PC-9 (cell line): ENCODE results near the gene KBTBD4. TPM values are rescaled to one million over a fixed set of nuclear protein-coding genes. Genes with fewer than 3 reads are reported as not detected.

Experiments
- BruUV-seq: library from RNA; stranded (reverse); fragments of 400-500 nt; replicated peaks from 2 replicates; lab custom pipeline; 2021; lab: Mats Ljungman, UMichigan
- CTCF ChIA-PET: fragments of 300-600 bp; sonication (Branson Sonifier 250); formaldehyde crosslinking; loops from one replicate; lab custom pipeline; 2022; ENCODE audit warnings: antibody characterized with exemption; lab: Charles Lee
- POLR2A ChIA-PET: fragments of 300-600 bp; sonication (Branson Sonifier 250); formaldehyde crosslinking; loops from one replicate; lab custom pipeline; 2022; ENCODE audit warnings: antibody characterized with exemption; ENCODE audit not compliant: unreplicated experiment; lab: Charles Lee
- DNase-seq, 2 experiments: peaks; one replicate each; pipeline versions ENCODE4 v3.0.0 to v3.0.0-alpha.2; 2015 to 2022; ENCODE audit warnings: mixed read lengths in 1 of 2
- H2AFZ ChIP-seq: fragments of 200-600 bp; sonication (generic); 2 replicates; pipeline ENCODE4 v1.8.1; 2017; ENCODE audit warnings: antibody characterized with exemption
- H3F3A ChIP-seq: fragments of 200-600 bp; sonication (generic); 2 replicates; pipeline ENCODE4 v1.8.1; 2017; ENCODE audit warnings: antibody characterized with exemption, mild to moderate bottlenecking, low read depth; ENCODE audit not compliant: insufficient read depth
- H3K27ac ChIP-seq: fragments of 200-600 bp; sonication (generic); 2 replicates; pipeline ENCODE4 v1.6.1; 2016; ENCODE audit warnings: mixed run types
- H3K27me3 ChIP-seq: fragments of 200-600 bp; sonication (generic); 2 replicates; pipeline ENCODE4 v1.6.1; 2016; ENCODE audit warnings: low read depth, mixed run types; ENCODE audit not compliant: insufficient read depth
- H3K36me3 ChIP-seq: fragments of 200-600 bp; sonication (generic); 2 replicates; pipeline ENCODE4 v1.6.1; 2016; ENCODE audit warnings: low read depth, mixed run types
- H3K4me1 ChIP-seq: fragments of 200-600 bp; sonication (generic); replicated peaks from 2 replicates; pipeline ENCODE4 v1.6.1; 2016; ENCODE audit warnings: mixed run types; ENCODE audit not compliant: insufficient read depth
- H3K4me2 ChIP-seq: fragments of 200-600 bp; sonication (generic); 2 replicates; pipeline ENCODE4 v1.6.1; 2017; ENCODE audit warnings: mixed run types
- H3K4me3 ChIP-seq: fragments of 200-600 bp; sonication (generic); 2 replicates; pipeline ENCODE4 v1.6.1; 2016; ENCODE audit warnings: mixed run types
- H3K79me2 ChIP-seq: fragments of 200-600 bp; sonication (generic); 2 replicates; pipeline ENCODE4 v1.6.1; 2017; ENCODE audit warnings: low read depth, mixed run types
- H3K9me2 ChIP-seq: fragments of 200-600 bp; sonication (generic); 2 replicates; pipeline ENCODE4 v1.8.1; 2017; ENCODE audit warnings: mild to moderate bottlenecking; ENCODE audit not compliant: insufficient read depth
- H3K9me3 ChIP-seq: fragments of 200-600 bp; sonication (generic); 2 replicates; pipeline ENCODE4 v1.8.1; 2016; ENCODE audit warnings: low read depth; ENCODE audit not compliant: insufficient read depth
- H4K20me1 ChIP-seq: fragments of 200-600 bp; sonication (generic); 2 replicates; pipeline ENCODE4 v1.8.1; 2017; ENCODE audit not compliant: insufficient read depth
- EZH2 ChIP-seq: fragments of 200-600 bp; sonication (generic); IDR thresholded peaks from 2 replicates; pipeline ENCODE4 v1.8.0; 2017; ENCODE audit warnings: antibody characterized with exemption, low read depth
- intact Hi-C: fragments of 100-400 bp; cut with micrococcal nuclease; formaldehyde crosslinking; loops from one replicate; pipeline ENCODE4 v1.10.0; 2022; ENCODE audit not compliant: unreplicated experiment
- total RNA-seq: library from RNA; stranded (reverse); gene quantifications from 2 replicates; pipeline ENCODE4 v1.2.3, GENCODE V29; 2021
- TF ChIP-seq, protein P1 (sequence below): fragments of 200-600 bp; sonication (generic); conservative IDR thresholded peaks from 2 replicates; pipeline ENCODE4 v1.6.1; 2017; ENCODE audit warnings: mixed run types, antibody characterized with exemption, mild to moderate bottlenecking, moderate library complexity

KBTBD4 gene
- total RNA-seq, 1 experiment from 2014 or later, result 20.3 TPM

DNA sequence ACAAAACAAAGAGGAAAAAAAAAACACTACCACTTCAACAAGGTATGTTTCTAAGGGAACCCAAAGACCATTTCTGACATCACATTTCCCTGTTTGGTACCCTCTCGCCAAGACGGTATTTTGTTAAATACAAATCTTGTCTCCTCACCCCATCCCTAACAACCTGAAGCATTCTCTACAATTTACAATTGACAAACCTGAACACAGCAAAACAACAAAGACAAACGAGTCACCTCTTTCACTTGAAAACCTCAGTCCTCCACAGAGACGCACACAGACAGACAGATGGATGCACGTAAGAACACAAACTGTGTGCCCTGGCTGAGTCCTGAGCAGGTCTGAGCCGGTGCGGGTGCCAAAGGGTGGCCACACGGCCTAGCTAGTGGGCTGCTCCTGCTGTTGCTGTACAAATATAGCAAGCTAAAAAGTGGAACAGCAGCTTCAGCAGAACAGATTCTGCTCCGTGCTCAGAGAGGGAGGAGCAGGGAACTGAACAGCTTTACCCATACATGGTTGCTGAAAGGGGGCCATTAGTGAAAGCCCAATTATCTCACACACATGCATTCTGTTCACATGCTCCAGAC, 54.4 kb downstream of the KBTBD4 start:
- no peak overlapping the region for H3K4me3 ChIP-seq

DNA sequence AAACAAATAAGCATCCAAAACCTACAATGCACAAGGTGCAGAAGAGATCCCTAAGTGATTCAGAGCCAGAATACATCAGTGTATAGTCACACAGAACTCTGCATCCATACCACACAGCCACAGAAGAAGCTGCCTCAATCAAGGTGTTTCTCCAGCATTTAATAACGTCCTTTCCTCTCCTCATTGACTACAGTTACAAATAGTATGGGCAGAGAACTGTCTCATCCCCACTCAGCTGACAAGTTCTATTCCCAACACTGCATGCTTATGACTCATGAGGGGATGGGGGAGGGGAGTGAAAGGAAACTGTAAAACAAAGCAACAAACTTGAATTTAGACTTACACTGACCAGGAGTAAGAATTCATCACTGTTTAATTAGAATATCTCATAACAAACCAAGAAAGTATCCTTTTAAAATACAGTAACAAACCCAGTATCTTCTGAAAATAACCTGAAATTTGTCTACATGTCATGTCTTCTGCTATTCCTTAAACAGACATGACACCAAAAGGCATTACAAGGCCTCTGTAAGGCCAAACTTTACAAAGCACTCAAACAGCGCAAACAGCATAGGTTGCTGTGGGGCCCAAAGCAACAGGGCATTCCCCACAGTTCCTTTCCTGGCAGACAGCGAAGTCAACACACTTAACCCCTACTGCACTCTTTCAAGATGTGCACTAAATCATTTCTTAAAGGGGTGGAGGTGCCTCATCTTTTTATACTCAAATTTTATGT, 55.1 kb downstream of the KBTBD4 start:
- H3K4me3 ChIP-seq, result no peak overlapping the region
- peak overlapping the region; percentile 43 for H3K4me2 ChIP-seq
- H3K27me3 ChIP-seq, result no peaks in the 10 kb centered on the region
- no peak overlapping the region for H2AFZ ChIP-seq
- H3K27ac ChIP-seq, result peak overlapping the region; percentile 59
- H3K36me3 ChIP-seq, result peaks cover 5% of the 10 kb centered on the region; the same call in 1 of the 2 replicates
- H3K4me1 ChIP-seq, result peaks cover 30% of the 10 kb centered on the region
- intact Hi-C loops, result no loop called here
- DNase-seq, result peak; percentile 31 to 44
- peaks cover 98% of the 10 kb centered on the region for H3K79me2 ChIP-seq
- CTCF ChIA-PET, result interaction anchor here (0.6 kb wide), 2 partner anchors 112 to 149 kb away, joined by 3 to 9 read pairs; no protein-coding TSS in a partner anchor
- no peaks in the 10 kb centered on the region for H3K9me3 ChIP-seq
- H3F3A ChIP-seq, result peaks cover 56% of the 10 kb centered on the region
- no peaks in the 10 kb centered on the region for H3K9me2 ChIP-seq
- H4K20me1 ChIP-seq, result peaks cover 91% of the 10 kb centered on the region
- POLR2A ChIA-PET, result interaction anchor here (0.6 to 1.0 kb wide), 3 partner anchors 8 to 20 kb away, joined by 9 to 13 read pairs (median 9); no protein-coding TSS in a partner anchor
- BruUV-seq, result no TSS peak
- no peak for TF ChIP-seq EZH2
- TF ChIP-seq, protein P1, sequence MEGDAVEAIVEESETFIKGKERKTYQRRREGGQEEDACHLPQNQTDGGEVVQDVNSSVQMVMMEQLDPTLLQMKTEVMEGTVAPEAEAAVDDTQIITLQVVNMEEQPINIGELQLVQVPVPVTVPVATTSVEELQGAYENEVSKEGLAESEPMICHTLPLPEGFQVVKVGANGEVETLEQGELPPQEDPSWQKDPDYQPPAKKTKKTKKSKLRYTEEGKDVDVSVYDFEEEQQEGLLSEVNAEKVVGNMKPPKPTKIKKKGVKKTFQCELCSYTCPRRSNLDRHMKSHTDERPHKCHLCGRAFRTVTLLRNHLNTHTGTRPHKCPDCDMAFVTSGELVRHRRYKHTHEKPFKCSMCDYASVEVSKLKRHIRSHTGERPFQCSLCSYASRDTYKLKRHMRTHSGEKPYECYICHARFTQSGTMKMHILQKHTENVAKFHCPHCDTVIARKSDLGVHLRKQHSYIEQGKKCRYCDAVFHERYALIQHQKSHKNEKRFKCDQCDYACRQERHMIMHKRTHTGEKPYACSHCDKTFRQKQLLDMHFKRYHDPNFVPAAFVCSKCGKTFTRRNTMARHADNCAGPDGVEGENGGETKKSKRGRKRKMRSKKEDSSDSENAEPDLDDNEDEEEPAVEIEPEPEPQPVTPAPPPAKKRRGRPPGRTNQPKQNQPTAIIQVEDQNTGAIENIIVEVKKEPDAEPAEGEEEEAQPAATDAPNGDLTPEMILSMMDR, result no peak

More for the DNA sequence above, 54.4 kb downstream of the KBTBD4 start:
- Histone ChIP-seq H4K20me1 (peaks cover 94% of the 10 kb centered on the region), H3K27me3 (no peaks in the 10 kb centered on the region), H3K4me2 (peak overlapping the region; percentile 43), H3F3A (peaks cover 56% of the 10 kb centered on the region), H3K36me3 (peaks cover 5% of the 10 kb centered on the region; the same call in 1 of the 2 replicates), H2AFZ (no peak overlapping the region), H3K79me2 (peaks cover 100% of the 10 kb centered on the region), H3K9me3 (no peaks in the 10 kb centered on the region), H3K27ac (peak overlapping the region; percentile 59), H3K4me1 (peaks cover 30% of the 10 kb centered on the region), H3K9me2 (no peaks in the 10 kb centered on the region)
- BruUV-seq, result no TSS peak
- TF ChIP-seq EZH2, result no peak
- TF ChIP-seq, protein P1, result no peak
- ChIA-PET CTCF (interaction anchor here (0.6 kb wide), 1 partner anchor 113 kb away, joined by 3 read pairs; no protein-coding TSS in a partner anchor), POLR2A (no interaction called here)
- no peak for DNase-seq
- intact Hi-C loops, result no loop called here

Other genes with a start within 250 kb of the KBTBD4 start
- gene MYBPC3, start 226.3 kb downstream of the KBTBD4 start, total RNA-seq, result not detected in 2 replicates
- not detected in 2 replicates for gene SPI1, start 200.4 kb downstream of the KBTBD4 start, total RNA-seq
- gene SLC39A13, start 170.4 kb downstream of the KBTBD4 start, total RNA-seq, result 28.8 and 32.3 TPM in 2 replicates
- gene PSMC3, start 152.5 kb downstream of the KBTBD4 start, total RNA-seq, result 160 and 222 TPM in 2 replicates
- 5.4 and 7.3 TPM in 2 replicates for gene RAPSN, start 129.8 kb downstream of the KBTBD4 start, total RNA-seq
- 115 and 165 TPM in 2 replicates for gene CELF1, start 25.8 kb downstream of the KBTBD4 start, total RNA-seq
- 74.8 and 79.0 TPM in 2 replicates for gene PTPMT1, start 13.4 kb downstream of the KBTBD4 start, total RNA-seq
- 119 and 140 TPM in 2 replicates for gene NDUFS3, start 104 bp upstream of the KBTBD4 start, total RNA-seq
- gene FAM180B, start 7.7 kb upstream of the KBTBD4 start, total RNA-seq, result not detected in 2 replicates
- gene C1QTNF4, start 15.4 kb upstream of the KBTBD4 start, total RNA-seq, result 0.22 and 0.63 TPM in 2 replicates
- 147 and 167 TPM in 2 replicates for gene MTCH2, start 63.6 kb upstream of the KBTBD4 start, total RNA-seq
- gene AGBL2, start 136.4 kb upstream of the KBTBD4 start, total RNA-seq, result 13.1 and 21.9 TPM in 2 replicates
- 101 and 121 TPM in 2 replicates for gene FNBP4, start 188.4 kb upstream of the KBTBD4 start, total RNA-seq